WTC11 (cell line): ENCODE data around the gene ARHGEF18. TPM values are rescaled to one million over a fixed set of nuclear protein-coding genes. Genes with fewer than 3 reads are reported as not detected.

Experiments used
- ATAC-seq: fragments of 200-7000 bp; cut with Tn5 transposase; 2 replicates; pipeline ENCODE4 v1.10.0; 2021; ENCODE audit warnings: mild to moderate bottlenecking, moderate library complexity
- Bru-seq: library from RNA; stranded (reverse); fragments of 400-500 nt; gene quantifications from one replicate; lab custom pipeline; 2021; lab: Mats Ljungman, UMichigan
- CTCF ChIA-PET: fragments of 300-600 bp; sonication (Branson Sonifier 250); formaldehyde crosslinking; loops from one replicate; lab custom pipeline; 2021; ENCODE audit warnings: antibody characterized with exemption; lab: Charles Lee
- POLR2A ChIA-PET: fragments of 350-600 bp; sonication (Branson Sonifier 250); formaldehyde crosslinking; loops from one replicate; lab custom pipeline; 2021; ENCODE audit warnings: antibody characterized with exemption; lab: Charles Lee
- DNase-seq: peaks from one replicate; pipeline ENCODE4 v3.0.0; 2021; ENCODE audit warnings: low spot score
- H3K27ac Mint-ChIP-seq: 2 replicates; pipeline ENCODE4 v1.8.0; 2021; ENCODE audit warnings: mixed read lengths
- H3K27me3 Mint-ChIP-seq: 2 replicates; pipeline ENCODE4 v1.8.0; 2021; ENCODE audit warnings: low read depth, mild to moderate bottlenecking, moderate library complexity, mixed read lengths
- H3K36me3 Mint-ChIP-seq: 2 replicates; pipeline ENCODE4 v1.8.0; 2021; ENCODE audit warnings: mixed read lengths
- H3K4me1 Mint-ChIP-seq: 2 replicates; pipeline ENCODE4 v1.8.0; 2022; ENCODE audit warnings: mixed read lengths
- H3K4me3 Mint-ChIP-seq: 2 replicates; pipeline ENCODE4 v1.8.0; 2021; ENCODE audit warnings: mild to moderate bottlenecking, moderate library complexity, mixed read lengths
- H3K9me3 Mint-ChIP-seq: 2 replicates; pipeline ENCODE4 v1.8.0; 2021; ENCODE audit warnings: mixed read lengths
- CREB1 ChIP-seq: sonication (generic); formaldehyde crosslinking; IDR thresholded peaks from 2 replicates; pipeline ENCODE4 v1.8.0; 2023; ENCODE audit warnings: mild to moderate bottlenecking, missing genetic modification reagents
- FOXP1 ChIP-seq: sonication (generic); formaldehyde crosslinking; IDR thresholded peaks from 2 replicates; pipeline ENCODE4 v1.8.0; 2022; ENCODE audit warnings: missing genetic modification reagents, mild to moderate bottlenecking, moderate library complexity, borderline replicate concordance
- IRF2 ChIP-seq: sonication (generic); formaldehyde crosslinking; IDR thresholded peaks from 2 replicates; pipeline ENCODE4 v1.8.0; 2022; ENCODE audit warnings: low read depth, missing genetic modification reagents, borderline replicate concordance
- NR2C2 ChIP-seq: sonication (generic); formaldehyde crosslinking; IDR thresholded peaks from 2 replicates; pipeline ENCODE4 v1.8.0; 2022; ENCODE audit warnings: mild to moderate bottlenecking, missing genetic modification reagents
- TEAD1 ChIP-seq: sonication (generic); formaldehyde crosslinking; IDR thresholded peaks from 2 replicates; pipeline ENCODE4 v1.8.0; 2022; ENCODE audit warnings: mild to moderate bottlenecking, missing genetic modification reagents
- ZNF317 ChIP-seq: sonication (generic); formaldehyde crosslinking; IDR thresholded peaks from 2 replicates; pipeline ENCODE4 v1.8.1; 2023; ENCODE audit warnings: low read depth, mild to moderate bottlenecking, moderate library complexity, missing genetic modification reagents, borderline replicate concordance
- ZNF423 ChIP-seq: fragments of 250-450 bp; sonication (Bioruptor Pico); IDR thresholded peaks from 2 replicates; pipeline ENCODE4 v2.1.2; 2022; ENCODE audit warnings: mild to moderate bottlenecking, moderate library complexity
- long read RNA-seq, 3 experiments: library from RNA in 1 of 3; library from capped mRNA in 1 of 3; library from polyadenylated mRNA in 1 of 3; unstranded in 2 of 3; stranded (forward) in 1 of 3; transcript quantifications; one replicate each; pipeline ENCODE4 v2.0.0, GENCODE V29; 2021
- total RNA-seq: library from RNA; stranded (reverse); gene quantifications from 3 replicates; pipeline ENCODE4 v1.2.3, GENCODE V29; 2021
- TF ChIP-seq, protein P1 (sequence below): sonication (generic); formaldehyde crosslinking; IDR thresholded peaks from 2 replicates; pipeline ENCODE4 v1.8.1; 2023; ENCODE audit warnings: mild to moderate bottlenecking, missing genetic modification reagents, moderate library complexity
- TF ChIP-seq, protein P2 (sequence below): sonication (generic); formaldehyde crosslinking; IDR thresholded peaks from 2 replicates; pipeline ENCODE4 v1.8.0; 2023; ENCODE audit warnings: missing genetic modification reagents, mild to moderate bottlenecking, borderline replicate concordance
- TF ChIP-seq, protein P3 (sequence below): sonication (generic); formaldehyde crosslinking; IDR thresholded peaks from 2 replicates; pipeline ENCODE4 v1.8.0; 2022; ENCODE audit warnings: mild to moderate bottlenecking, missing genetic modification reagents
- TF ChIP-seq, protein P4 (sequence below): sonication (generic); formaldehyde crosslinking; IDR thresholded peaks from 2 replicates; pipeline ENCODE4 v1.8.1; 2023; ENCODE audit warnings: mild to moderate bottlenecking, moderate library complexity, missing genetic modification reagents
- TF ChIP-seq, protein P5 (sequence below): fragments of 250-450 bp; sonication (Bioruptor Pico); IDR thresholded peaks from 2 replicates; pipeline ENCODE4 v1.9.0; 2021; ENCODE audit warnings: mild to moderate bottlenecking
- TF ChIP-seq, protein P6 (sequence below): sonication (generic); formaldehyde crosslinking; IDR thresholded peaks from 2 replicates; pipeline ENCODE4 v1.8.1; 2023; ENCODE audit warnings: mild to moderate bottlenecking, missing genetic modification reagents, borderline replicate concordance

ARHGEF18 gene
- total RNA-seq (46.1 to 56.1 TPM (median 48.3 TPM) in 3 replicates), Bru-seq, nascent RNA (percentile 63 among the genes with signal in this experiment)
- long read RNA-seq, experiment 1, full-length matches to known transcripts, result 16 of 164 reads
- long read RNA-seq, experiment 1, partial matches to known transcripts, result 100 of 164 reads
- long read RNA-seq, experiment 1, other reads (novel, unspliced or antisense), result 48 of 164 reads
- long read RNA-seq, experiment 2, full-length matches to known transcripts, result 3 of 47 reads
- long read RNA-seq, experiment 2, partial matches to known transcripts, result 42 of 47 reads
- long read RNA-seq, experiment 2, other reads (novel, unspliced or antisense), result 2 of 47 reads
- long read RNA-seq, experiment 3, partial matches to known transcripts, result 1 of 1 reads
- long read RNA-seq, experiment 3, other reads (novel, unspliced or antisense), result 0 of 1 reads

DNA sequence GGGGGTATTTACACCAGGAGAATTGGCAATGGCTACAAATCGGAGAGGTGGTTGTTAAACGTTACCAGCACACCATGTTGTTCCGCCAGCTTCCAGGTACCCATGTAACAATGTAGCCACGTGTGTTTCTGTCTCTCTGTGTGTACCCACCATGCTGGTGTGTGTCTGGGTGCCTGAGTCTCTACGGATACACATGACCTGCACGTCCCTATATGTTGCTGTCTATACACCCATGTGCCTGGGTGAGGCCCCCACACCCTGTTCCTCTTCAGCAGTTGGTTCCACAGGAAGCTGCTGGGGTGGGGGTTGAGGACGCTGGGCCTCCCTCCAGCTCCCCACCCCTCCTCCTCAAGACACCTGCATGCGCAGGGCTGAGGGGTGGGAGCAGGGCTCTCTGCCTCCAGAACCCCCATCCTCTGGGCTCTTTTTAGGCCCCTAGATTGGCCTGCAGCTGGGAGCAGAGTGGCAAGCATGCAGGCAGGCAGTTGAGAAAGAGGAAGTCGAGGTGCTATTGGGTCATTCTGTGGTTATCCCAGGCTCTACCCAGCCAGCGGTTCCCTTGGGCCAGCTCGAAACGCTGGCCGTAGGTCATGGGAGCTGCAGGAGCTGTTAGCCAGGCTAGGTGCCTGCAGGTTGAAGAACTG lies at the start of gene ARHGEF18:
TSS of gene ARHGEF18 (plus strand) at position 351 of the 644 bp plus-strand sequence. CDS start 13,954 bp downstream, outside the sequence.
- TF ChIP-seq NR2C2 (CRISPR knock-in tag) (no peak), ZNF317 (CRISPR knock-in tag) (no peak), FOXP1 (no peak)
- TF ChIP-seq, protein P1, sequence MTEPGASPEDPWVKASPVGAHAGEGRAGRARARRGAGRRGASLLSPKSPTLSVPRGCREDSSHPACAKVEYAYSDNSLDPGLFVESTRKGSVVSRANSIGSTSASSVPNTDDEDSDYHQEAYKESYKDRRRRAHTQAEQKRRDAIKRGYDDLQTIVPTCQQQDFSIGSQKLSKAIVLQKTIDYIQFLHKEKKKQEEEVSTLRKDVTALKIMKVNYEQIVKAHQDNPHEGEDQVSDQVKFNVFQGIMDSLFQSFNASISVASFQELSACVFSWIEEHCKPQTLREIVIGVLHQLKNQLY (CRISPR knock-in tag), result no peak
- TF ChIP-seq, protein P2, sequence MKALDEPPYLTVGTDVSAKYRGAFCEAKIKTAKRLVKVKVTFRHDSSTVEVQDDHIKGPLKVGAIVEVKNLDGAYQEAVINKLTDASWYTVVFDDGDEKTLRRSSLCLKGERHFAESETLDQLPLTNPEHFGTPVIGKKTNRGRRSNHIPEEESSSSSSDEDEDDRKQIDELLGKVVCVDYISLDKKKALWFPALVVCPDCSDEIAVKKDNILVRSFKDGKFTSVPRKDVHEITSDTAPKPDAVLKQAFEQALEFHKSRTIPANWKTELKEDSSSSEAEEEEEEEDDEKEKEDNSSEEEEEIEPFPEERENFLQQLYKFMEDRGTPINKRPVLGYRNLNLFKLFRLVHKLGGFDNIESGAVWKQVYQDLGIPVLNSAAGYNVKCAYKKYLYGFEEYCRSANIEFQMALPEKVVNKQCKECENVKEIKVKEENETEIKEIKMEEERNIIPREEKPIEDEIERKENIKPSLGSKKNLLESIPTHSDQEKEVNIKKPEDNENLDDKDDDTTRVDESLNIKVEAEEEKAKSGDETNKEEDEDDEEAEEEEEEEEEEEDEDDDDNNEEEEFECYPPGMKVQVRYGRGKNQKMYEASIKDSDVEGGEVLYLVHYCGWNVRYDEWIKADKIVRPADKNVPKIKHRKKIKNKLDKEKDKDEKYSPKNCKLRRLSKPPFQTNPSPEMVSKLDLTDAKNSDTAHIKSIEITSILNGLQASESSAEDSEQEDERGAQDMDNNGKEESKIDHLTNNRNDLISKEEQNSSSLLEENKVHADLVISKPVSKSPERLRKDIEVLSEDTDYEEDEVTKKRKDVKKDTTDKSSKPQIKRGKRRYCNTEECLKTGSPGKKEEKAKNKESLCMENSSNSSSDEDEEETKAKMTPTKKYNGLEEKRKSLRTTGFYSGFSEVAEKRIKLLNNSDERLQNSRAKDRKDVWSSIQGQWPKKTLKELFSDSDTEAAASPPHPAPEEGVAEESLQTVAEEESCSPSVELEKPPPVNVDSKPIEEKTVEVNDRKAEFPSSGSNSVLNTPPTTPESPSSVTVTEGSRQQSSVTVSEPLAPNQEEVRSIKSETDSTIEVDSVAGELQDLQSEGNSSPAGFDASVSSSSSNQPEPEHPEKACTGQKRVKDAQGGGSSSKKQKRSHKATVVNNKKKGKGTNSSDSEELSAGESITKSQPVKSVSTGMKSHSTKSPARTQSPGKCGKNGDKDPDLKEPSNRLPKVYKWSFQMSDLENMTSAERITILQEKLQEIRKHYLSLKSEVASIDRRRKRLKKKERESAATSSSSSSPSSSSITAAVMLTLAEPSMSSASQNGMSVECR (CRISPR knock-in tag), result no peak
- TF ChIP-seq, protein P3, sequence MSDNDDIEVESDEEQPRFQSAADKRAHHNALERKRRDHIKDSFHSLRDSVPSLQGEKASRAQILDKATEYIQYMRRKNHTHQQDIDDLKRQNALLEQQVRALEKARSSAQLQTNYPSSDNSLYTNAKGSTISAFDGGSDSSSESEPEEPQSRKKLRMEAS (CRISPR knock-in tag), result no peak
- TF ChIP-seq, all 79 proteins: peak for 0
- peaks cover 6% of the 10 kb centered on the region for H3K36me3 Mint-ChIP-seq
- no peak for ATAC-seq
- no peak within 1 kb of the TSS for H3K27ac Mint-ChIP-seq
- no peak within 1 kb of the TSS for H3K4me3 Mint-ChIP-seq
- peaks cover 31% of the 10 kb centered on the region for H3K9me3 Mint-ChIP-seq
- no peak for DNase-seq
- peaks cover 6% of the 10 kb centered on the region; the same call in 1 of the 2 replicates for H3K4me1 Mint-ChIP-seq
- ChIA-PET CTCF (interaction anchor here (1.3 to 1.5 kb wide), 2 partner anchors 7 to 246 kb away, joined by 3 to 4 read pairs; no protein-coding TSS in a partner anchor), POLR2A (no interaction called here)
- H3K27me3 Mint-ChIP-seq, result peaks cover 5% of the 10 kb centered on the region

DNA sequence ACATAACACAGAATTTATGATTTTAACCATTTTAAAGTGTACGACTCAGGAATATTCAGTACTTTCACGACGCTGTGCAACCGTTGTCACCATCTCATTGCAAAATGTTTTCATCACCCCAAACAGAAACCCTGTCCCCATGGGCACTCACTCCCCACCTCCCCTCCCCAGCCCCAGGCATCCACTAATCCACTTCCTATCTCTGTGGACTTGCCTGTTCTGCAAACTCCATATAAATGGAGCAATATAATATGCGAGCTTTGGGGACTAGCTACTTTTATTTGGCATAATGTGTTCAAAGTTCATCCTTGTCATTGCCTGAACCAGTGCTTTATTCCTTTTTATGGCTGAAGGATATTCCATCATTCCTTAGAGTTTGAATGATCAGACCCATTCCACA lies 47.2 kb upstream of the ARHGEF18 start:
- H3K4me1 Mint-ChIP-seq, result peaks cover 2% of the 10 kb centered on the region; the same call in 1 of the 2 replicates
- POLR2A ChIA-PET, result no interaction called here
- no peak for DNase-seq
- H3K36me3 Mint-ChIP-seq, result no peaks in the 10 kb centered on the region
- TF ChIP-seq IRF2 (CRISPR knock-in tag) (no peak), CREB1 (CRISPR knock-in tag) (no peak), TEAD1 (CRISPR knock-in tag) (no peak), ZNF423 (CRISPR knock-in tag) (no peak)
- TF ChIP-seq, protein P4, sequence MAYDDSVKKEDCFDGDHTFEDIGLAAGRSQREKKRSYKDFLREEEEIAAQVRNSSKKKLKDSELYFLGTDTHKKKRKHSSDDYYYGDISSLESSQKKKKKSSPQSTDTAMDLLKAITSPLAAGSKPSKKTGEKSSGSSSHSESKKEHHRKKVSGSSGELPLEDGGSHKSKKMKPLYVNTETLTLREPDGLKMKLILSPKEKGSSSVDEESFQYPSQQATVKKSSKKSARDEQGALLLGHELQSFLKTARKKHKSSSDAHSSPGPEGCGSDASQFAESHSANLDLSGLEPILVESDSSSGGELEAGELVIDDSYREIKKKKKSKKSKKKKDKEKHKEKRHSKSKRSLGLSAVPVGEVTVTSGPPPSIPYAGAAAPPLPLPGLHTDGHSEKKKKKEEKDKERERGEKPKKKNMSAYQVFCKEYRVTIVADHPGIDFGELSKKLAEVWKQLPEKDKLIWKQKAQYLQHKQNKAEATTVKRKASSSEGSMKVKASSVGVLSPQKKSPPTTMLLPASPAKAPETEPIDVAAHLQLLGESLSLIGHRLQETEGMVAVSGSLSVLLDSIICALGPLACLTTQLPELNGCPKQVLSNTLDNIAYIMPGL, result no peak
- TF ChIP-seq, protein P5, sequence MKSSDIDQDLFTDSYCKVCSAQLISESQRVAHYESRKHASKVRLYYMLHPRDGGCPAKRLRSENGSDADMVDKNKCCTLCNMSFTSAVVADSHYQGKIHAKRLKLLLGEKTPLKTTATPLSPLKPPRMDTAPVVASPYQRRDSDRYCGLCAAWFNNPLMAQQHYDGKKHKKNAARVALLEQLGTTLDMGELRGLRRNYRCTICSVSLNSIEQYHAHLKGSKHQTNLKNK (CRISPR knock-in tag), result no peak
- TF ChIP-seq, protein P6, sequence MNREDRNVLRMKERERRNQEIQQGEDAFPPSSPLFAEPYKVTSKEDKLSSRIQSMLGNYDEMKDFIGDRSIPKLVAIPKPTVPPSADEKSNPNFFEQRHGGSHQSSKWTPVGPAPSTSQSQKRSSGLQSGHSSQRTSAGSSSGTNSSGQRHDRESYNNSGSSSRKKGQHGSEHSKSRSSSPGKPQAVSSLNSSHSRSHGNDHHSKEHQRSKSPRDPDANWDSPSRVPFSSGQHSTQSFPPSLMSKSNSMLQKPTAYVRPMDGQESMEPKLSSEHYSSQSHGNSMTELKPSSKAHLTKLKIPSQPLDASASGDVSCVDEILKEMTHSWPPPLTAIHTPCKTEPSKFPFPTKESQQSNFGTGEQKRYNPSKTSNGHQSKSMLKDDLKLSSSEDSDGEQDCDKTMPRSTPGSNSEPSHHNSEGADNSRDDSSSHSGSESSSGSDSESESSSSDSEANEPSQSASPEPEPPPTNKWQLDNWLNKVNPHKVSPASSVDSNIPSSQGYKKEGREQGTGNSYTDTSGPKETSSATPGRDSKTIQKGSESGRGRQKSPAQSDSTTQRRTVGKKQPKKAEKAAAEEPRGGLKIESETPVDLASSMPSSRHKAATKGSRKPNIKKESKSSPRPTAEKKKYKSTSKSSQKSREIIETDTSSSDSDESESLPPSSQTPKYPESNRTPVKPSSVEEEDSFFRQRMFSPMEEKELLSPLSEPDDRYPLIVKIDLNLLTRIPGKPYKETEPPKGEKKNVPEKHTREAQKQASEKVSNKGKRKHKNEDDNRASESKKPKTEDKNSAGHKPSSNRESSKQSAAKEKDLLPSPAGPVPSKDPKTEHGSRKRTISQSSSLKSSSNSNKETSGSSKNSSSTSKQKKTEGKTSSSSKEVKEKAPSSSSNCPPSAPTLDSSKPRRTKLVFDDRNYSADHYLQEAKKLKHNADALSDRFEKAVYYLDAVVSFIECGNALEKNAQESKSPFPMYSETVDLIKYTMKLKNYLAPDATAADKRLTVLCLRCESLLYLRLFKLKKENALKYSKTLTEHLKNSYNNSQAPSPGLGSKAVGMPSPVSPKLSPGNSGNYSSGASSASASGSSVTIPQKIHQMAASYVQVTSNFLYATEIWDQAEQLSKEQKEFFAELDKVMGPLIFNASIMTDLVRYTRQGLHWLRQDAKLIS (CRISPR knock-in tag), result no peak
- CTCF ChIA-PET, result interaction anchor here (1.8 kb wide), 1 partner anchor 25 kb away, joined by 8 read pairs; no protein-coding TSS in a partner anchor
- peaks cover 8% of the 10 kb centered on the region for H3K27me3 Mint-ChIP-seq
- H3K9me3 Mint-ChIP-seq, result no peaks in the 10 kb centered on the region
- H3K4me3 Mint-ChIP-seq, result no peak overlapping the region
- ATAC-seq, result no peak
- H3K27ac Mint-ChIP-seq, result no peak overlapping the region
